GM18526 (cell line): Measurements from ENCODE around the gene ARID5B.

Source experiments
- POLR2A ChIP-seq: IDR thresholded peaks from 3 replicates; pipeline ENCODE4 v1.6.1; 2011; ENCODE audit not compliant: insufficient read length; ENCODE audit errors: extremely low read depth

Gene ARID5B

GRCh38 chr10:62081341-62082270 is 180.1 kb downstream of the ARID5B start:
- TF ChIP-seq POLR2A: no peak

GRCh38 chr10:62082271-62082656 is 180.8 kb downstream of the ARID5B start:
- no peak for TF ChIP-seq POLR2A

DNA sequence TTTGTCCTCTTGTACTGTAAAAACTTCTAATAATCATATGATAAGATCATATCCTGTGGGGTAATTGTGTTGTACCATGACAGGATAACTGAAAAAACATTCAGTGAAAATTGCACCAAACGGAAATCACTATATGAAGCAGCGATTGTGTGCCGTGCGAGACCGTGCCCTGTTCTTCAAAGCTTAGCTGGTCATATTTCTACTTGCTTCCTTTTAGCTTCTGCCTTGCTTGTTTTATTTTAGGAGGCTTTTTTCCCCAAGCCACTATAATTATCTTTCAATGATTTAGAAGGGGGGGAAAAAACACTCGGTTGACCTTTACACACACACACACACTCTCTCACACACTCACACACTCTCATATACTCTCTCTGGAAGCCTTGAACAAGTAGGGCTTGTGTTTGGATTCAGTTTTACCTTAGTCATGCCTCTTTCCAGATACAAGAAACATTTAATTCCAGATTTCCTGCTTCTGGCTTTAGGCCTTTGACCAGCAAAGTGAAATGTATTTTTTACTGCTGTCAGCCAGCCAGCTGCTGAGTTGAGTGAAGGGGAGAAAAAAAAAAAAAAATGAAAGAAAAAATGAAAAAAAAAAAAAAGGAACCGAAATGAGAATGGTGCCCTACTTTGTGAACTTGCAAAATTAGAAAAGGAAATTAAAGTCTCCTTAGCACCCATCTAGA is 181.4 kb downstream of the ARID5B start:
- no peak for TF ChIP-seq POLR2A

- TF ChIP-seq POLR2A: no peak
Observed at GRCh38 chr10:62083412-62084267, 182.1 kb downstream of the ARID5B start.

DNA sequence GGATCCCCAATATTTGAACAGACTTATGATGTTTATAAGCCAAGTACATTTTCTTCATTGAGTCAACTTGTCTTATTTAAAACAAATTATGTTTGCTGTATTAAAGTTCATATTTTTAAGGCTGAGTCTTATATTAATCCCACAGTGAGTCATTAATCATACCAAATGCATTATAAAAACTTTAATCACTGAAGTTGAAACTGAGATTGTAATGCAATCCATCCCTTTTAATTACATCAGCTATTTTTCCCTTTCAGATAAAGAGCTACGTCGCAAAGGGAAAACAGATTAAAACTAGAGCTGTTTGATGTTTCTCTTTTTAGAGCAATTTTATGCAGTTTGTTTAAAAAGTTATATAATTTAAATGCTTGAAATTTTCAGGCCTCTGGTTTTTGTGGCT is 183.0 kb downstream of the ARID5B start:
- no peak for TF ChIP-seq POLR2A

- no peak for TF ChIP-seq POLR2A
Observed at GRCh38 chr10:62085404-62085803, 183.9 kb downstream of the ARID5B start.

DNA sequence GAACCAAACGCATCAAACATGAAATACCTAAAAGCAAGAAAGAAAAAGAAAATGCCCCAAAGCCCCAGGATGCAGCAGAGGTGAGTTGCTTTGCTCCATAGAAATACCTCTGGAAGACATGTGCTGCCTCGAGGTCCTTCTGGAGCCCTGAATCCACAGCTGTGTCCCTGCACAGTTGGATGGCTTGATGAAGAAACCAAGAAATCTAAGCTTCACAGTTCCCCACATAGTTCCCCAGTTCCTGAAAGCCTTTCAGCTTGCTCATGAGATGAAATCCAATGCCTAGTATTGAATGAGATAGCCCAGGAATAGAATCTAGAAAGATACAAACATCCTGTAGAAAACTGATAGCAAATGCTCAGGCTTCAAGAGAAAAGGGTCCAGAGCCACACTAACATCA is 184.3 kb downstream of the ARID5B start:
- TF ChIP-seq POLR2A: no peak

DNA sequence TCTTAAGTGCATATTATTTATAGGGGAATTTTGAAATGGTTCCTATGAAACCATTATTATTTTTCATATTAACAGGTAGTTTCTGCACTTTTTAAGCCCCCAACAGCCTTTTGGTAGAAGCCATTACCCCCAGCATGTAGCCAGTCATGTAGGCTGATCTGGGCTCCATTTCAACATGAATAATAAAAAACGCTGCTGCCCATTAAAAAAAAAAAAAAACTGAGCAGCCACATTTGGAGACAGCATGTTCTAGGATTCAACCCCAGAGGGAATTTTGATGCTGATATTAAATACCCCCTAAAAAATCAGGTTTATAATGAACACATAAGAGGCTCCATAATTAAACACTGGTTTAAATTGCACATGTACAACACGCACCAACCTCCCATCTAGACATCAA is 185.8 kb downstream of the ARID5B start:
- TF ChIP-seq POLR2A: no peak

DNA sequence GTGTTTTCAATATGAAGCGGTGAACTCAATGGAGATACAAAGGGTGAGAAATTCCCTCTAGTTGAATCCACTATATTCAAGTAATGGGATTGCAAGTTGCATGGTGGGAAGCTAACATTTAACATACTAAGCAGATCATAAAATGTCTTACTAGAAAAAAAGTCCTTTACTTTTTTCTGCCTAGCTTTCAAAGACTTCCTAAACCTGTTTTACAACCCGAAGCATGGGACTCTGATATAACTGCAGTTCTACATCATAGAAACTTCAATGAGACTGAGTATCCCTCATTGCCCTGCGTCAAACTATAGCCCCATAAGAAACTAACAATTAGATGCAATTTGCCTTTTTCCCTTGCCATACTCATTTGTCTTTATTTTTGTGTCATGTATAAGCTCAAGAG is 187.3 kb downstream of the ARID5B start:
- TF ChIP-seq POLR2A: no peak

DNA sequence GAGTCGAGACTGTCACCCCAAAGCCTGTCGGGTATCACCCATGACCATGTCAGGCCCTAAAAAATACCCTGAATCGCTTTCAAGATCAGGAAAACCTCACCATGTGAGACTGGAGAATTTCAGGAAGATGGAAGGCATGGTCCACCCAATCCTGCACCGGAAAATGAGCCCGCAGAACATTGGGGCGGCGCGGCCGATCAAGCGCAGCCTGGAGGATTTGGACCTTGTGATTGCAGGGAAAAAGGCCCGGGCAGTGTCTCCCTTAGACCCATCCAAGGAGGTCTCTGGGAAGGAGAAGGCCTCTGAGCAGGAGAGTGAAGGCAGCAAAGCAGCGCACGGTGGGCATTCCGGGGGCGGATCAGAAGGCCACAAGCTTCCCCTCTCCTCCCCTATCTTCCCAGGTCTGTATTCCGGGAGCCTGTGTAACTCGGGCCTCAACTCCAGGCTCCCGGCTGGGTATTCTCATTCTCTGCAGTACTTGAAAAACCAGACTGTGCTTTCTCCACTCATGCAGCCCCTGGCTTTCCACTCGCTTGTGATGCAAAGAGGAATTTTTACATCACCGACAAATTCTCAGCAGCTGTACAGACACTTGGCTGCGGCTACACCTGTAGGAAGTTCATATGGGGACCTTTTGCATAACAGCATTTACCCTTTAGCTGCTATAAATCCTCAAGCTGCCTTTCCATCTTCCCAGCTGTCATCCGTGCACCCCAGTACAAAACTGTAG is 191.0 kb downstream of the ARID5B start:
- no peak for TF ChIP-seq POLR2A

- no peak for TF ChIP-seq POLR2A
Observed at GRCh38 chr10:62093863-62094291, 192.4 kb downstream of the ARID5B start.

DNA sequence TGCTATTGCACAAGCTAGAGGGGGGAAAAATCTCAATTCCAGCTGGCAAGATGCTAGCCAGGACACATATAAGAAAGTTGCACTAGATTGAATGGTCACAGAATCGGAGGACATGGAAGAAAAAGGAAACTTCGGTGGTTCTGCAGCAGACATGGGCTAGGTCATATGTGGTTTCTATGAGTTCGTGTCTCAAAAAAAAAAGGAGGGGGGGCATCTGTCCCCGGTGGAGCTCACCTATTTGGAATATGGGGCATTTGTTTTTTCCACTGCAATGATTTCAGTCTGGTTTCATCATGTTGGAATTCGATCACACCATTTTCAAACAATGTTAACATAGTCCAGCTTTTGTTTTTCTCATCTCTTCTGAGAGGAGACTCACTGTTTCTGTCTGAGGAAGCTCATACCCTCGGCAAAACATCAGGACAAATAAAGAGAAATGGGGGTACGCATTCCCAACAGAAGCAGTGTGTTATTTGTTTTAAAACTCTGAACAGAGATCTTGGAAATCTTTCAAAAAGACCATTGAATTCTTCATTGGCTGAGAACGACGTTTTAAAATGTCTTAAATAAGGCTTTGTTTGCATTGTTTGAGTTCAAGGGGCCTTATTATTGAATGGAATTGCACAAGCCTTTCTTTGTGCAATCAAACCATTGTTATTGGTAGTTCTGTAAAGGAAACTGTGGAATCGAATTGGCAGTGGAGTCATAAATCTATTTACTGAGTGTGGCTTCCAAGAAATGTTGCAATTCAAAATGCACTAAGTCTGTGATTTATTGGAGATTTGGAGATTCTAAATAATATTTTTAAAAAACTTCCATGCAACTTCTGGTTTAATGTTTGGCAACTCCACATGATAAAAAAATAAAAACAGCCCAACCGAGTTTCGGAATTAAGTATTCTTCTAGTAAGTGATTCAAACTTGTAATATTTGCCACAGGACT is 194.0 kb downstream of the ARID5B start:
- no peak for TF ChIP-seq POLR2A

GRCh38 chr10:62096256-62096933 is 194.9 kb downstream of the ARID5B start:
- TF ChIP-seq POLR2A: no peak
